ENCODE measurements around the gene STAT3.

GRCh38 chr17:42394838-42395237 lies 6.6 kb upstream of the STAT3 start:
- TF ChIP-seq CTCF (IDR thresholded peaks at IDR 0.05), result no peak
- no peak for TF ChIP-seq POLR2AphosphoS5 (IDR thresholded peaks at IDR 0.05)
- no peak for TF ChIP-seq POLR2A (IDR thresholded peaks at IDR 0.05)
- no peak for TF ChIP-seq EP300 (IDR thresholded peaks at IDR 0.05)

All from stomach (tissue), 4 donors.